HepG2 (cell line): Measurements from ENCODE around the gene ZKSCAN1. TPM values are rescaled to one million over a fixed set of nuclear protein-coding genes. Genes with fewer than 3 reads are reported as not detected.

Source experiments
- ATAC-seq: fragments of 200-7000 bp; cut with Tn5 transposase; 3 replicates; pipeline ENCODE4 v1.9.1; 2020; ENCODE audit warnings: mild to moderate bottlenecking, moderate library complexity
- BruUV-seq: library from RNA; stranded (reverse); fragments of 400-500 nt; replicated peaks from 2 replicates; lab custom pipeline; 2021; lab: Mats Ljungman, UMichigan
- CTCF ChIA-PET: fragments of 300-600 bp; formaldehyde crosslinking; extraction: SDS; loops from one replicate; lab custom pipeline; 2021; ENCODE audit warnings: low total read pairs, inconsistent platforms, low intra/inter-chr PET ratio; lab: Yijun Ruan, JAX
- POLR2A ChIA-PET: fragments of 350-600 bp; sonication (Branson Sonifier 250); formaldehyde crosslinking; loops from one replicate; lab custom pipeline; 2020; ENCODE audit warnings: antibody characterized with exemption, inconsistent platforms; lab: Yijun Ruan, JAX
- DNase-seq: peaks from one replicate; pipeline ENCODE4 v3.0.0-alpha.2; 2015; ENCODE audit warnings: low spot score
- FAIRE-seq: peaks from 3 replicates; lab custom pipeline; 2011; peaks lifted over from hg19 to GRCh38; lab: Jason Lieb, UNC
- H2AFZ ChIP-seq: one replicate; pipeline ENCODE4 v1.6.1; 2011; ENCODE audit warnings: low read length, inconsistent platforms
- H3K27ac ChIP-seq: fragments of 300-600 bp; 3 replicates; pipeline ENCODE4 v1.8.0; 2011; ENCODE audit warnings: mixed run types, mild to moderate bottlenecking, mixed read lengths, low read length, inconsistent platforms; ENCODE audit not compliant: insufficient read depth; ENCODE audit errors: extremely low read length
- H3K27me3 ChIP-seq, 2 experiments: fragments of 200-600 bp in 1 of 2; 2 replicates in 1 of 2; 3 replicates in 1 of 2; pipeline versions ENCODE4 v1.6.0 to v1.8.0; 2011; ENCODE audit warnings: low read length in 2 of 2, mild to moderate bottlenecking in 2 of 2, moderate library complexity in 2 of 2, inconsistent platforms in 1 of 2; ENCODE audit not compliant: insufficient read depth in 2 of 2, control insufficient read depth in 1 of 2
- H3K36me3 ChIP-seq, 2 experiments: fragments of 200-600 bp in 1 of 2; replicated peaks in 1 of 2; 2 replicates in 1 of 2; 3 replicates in 1 of 2; pipeline versions ENCODE4 v1.5.1 to v1.8.0; 2011; ENCODE audit warnings: low read length in 2 of 2, inconsistent platforms in 1 of 2; ENCODE audit not compliant: insufficient read depth in 2 of 2, control insufficient read depth in 1 of 2
- H3K4me1 ChIP-seq: 2 replicates; pipeline ENCODE4 v1.5.1; 2012; ENCODE audit warnings: low read length, inconsistent platforms; ENCODE audit not compliant: insufficient read depth
- H3K4me2 ChIP-seq: 2 replicates; pipeline ENCODE4 v1.6.0; 2011; ENCODE audit warnings: low read depth, low read length, inconsistent platforms
- H3K4me3 ChIP-seq, 3 experiments: fragments of 200-600 bp in 1 of 3; sonication (generic), shearing (Covaris generic) in 1 of 3; replicated peaks in 1 of 3; 2 replicates each; pipeline ENCODE4 v1.5.1; 2011 to 2016; ENCODE audit warnings: low read length in 3 of 3, inconsistent platforms in 2 of 3, low read depth in 2 of 3, mild to moderate bottlenecking in 2 of 3, control low read depth in 1 of 3, mixed read lengths in 1 of 3; ENCODE audit not compliant: insufficient read depth in 1 of 3
- H3K79me2 ChIP-seq: one replicate; pipeline ENCODE4 v1.6.1; 2011; ENCODE audit warnings: low read length, inconsistent platforms; ENCODE audit not compliant: insufficient read depth
- H3K9ac ChIP-seq: 2 replicates; pipeline ENCODE4 v1.6.0; 2011; ENCODE audit warnings: mild to moderate bottlenecking, low read depth, low read length, inconsistent platforms; ENCODE audit not compliant: insufficient read depth
- H3K9me3 ChIP-seq: 2 replicates; pipeline ENCODE4 v1.5.1; 2012; ENCODE audit warnings: mild to moderate bottlenecking, low read length
- H4K20me1 ChIP-seq: 2 replicates; pipeline ENCODE4 v1.6.0; 2011; ENCODE audit warnings: inconsistent platforms, mild to moderate bottlenecking, low read length, moderate library complexity; ENCODE audit not compliant: insufficient read depth
- ATM ChIP-seq: fragments of 450-650 bp; IDR thresholded peaks from 2 replicates; pipeline ENCODE4 v1.7.1; 2017; ENCODE audit warnings: mild to moderate bottlenecking, borderline replicate concordance
- RBM22 ChIP-seq: fragments of 200-400 bp; formaldehyde crosslinking; optimal IDR thresholded peaks from 2 replicates; pipeline ENCODE3; 2017; ENCODE audit warnings: mild to moderate bottlenecking, low read length, moderate library complexity
- WGBS: methylation state at CpG from one replicate; pipeline ENCODE4 v1.1.6; 2017; ENCODE audit warnings: low lambda C conversion rate; 5-methylcytosine and 5-hydroxymethylcytosine counted together
- in situ Hi-C: cut with HindIII; loops from 2 replicates; pipeline ENCODE4 v1.10.0; 2017; ENCODE audit warnings: low pct_unique_long_range_greater_than_20kb; ENCODE audit not compliant: extremely low pct_ligation_motif_present
- intact Hi-C: fragments of 100-400 bp; cut with micrococcal nuclease; formaldehyde crosslinking; loops from one replicate; pipeline ENCODE4 v1.10.0; 2022; ENCODE audit not compliant: unreplicated experiment
- polyA plus RNA-seq, 8 experiments: library from polyadenylated mRNA; depleted of rRNA in 3 of 8; stranded (reverse) in 7 of 8; unstranded in 1 of 8; fragments of >200 nt; fragmentation: Illumina TruSeq in 4 of 8; extraction: Trizol in 4 of 8; gene quantifications; 2 replicates each; pipeline versions ENCODE4 v1.2.1 to v1.2.3, GENCODE V29; 2011 to 2016; ENCODE audit warnings: low read depth in 4 of 8, missing spikeins in 1 of 8, mixed read lengths in 1 of 8; ENCODE audit not compliant: insufficient read depth in 1 of 8
- total RNA-seq, 5 experiments: library from RNA; depleted of rRNA; stranded (reverse); fragments of >200 nt; fragmentation: Illumina TruSeq; extraction: Trizol; gene quantifications; 2 replicates each; pipeline ENCODE4 v1.2.3, GENCODE V29; 2016; ENCODE audit warnings: low read depth in 1 of 5
- TF ChIP-seq, protein P1 (sequence below): sonication (generic); formaldehyde crosslinking; IDR thresholded peaks from 2 replicates; pipeline ENCODE4 v1.4.0; 2020; ENCODE audit warnings: missing genetic modification reagents, borderline replicate concordance
- TF ChIP-seq, protein P2 (sequence below): sonication (generic); formaldehyde crosslinking; IDR thresholded peaks from 2 replicates; pipeline ENCODE4 v1.4.0; 2020; ENCODE audit warnings: missing genetic modification reagents, low read depth, mild to moderate bottlenecking, borderline replicate concordance

The ZKSCAN1 gene
- total and polyA plus RNA-seq, 2 of the 13 experiments (the other 11 are each of a cell fraction or from before 2014, with no cell fraction given): 46.4 to 60.6 TPM

DNA sequence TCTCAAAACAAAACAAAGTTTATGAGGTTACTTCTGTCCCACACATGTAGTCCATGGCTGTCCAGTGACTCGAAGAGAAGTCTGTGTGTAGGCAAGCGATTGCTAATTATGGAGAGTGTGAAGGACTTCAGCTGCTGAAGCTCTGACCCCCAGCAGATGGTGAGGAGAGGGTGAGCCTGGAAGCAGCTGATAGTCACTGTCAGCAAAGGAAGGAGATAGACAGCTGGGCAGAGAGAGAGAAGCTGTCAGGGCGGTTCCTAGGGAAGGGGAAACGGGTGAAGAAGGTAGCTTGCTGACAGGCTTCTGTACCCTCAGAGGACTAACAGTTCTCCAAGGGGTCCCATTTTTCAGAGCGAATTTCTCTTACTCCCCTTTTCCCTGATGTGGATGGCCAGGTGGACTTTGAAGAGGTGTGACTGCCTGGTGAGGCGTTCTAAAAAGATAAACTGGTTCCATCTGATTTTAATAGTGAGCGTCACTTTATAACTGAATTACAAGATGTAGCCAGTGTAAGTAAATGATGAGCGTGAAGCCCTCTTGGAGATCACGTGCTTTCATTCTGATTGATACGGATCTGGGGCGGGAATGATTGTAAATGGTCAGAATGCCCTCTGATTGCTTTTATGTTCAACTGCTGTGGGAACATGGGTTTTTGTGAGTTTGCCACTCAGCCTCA lies 46.3 kb downstream of the ZKSCAN1 start:
- H3K27me3 ChIP-seq: no peaks in the 10 kb centered on the region; a peak in 1 of 5 replicates
- H3K27ac ChIP-seq: no peak overlapping the region
- ATAC-seq (no peak; the same call in 2 of the 3 replicates), DNase-seq (no peak), FAIRE-seq (no peak)
- H3K9ac ChIP-seq: no peak overlapping the region
- no peaks in the 10 kb centered on the region for H3K79me2 ChIP-seq
- no peaks in the 10 kb centered on the region for H4K20me1 ChIP-seq
- in situ Hi-C loops: no loop called here
- H3K4me3 ChIP-seq: no peak overlapping the region
- no peak overlapping the region for H3K4me2 ChIP-seq
- H3K4me1 ChIP-seq: peaks cover 14% of the 10 kb centered on the region
- ChIA-PET CTCF (no interaction called here), POLR2A (interaction anchor here (1.0 to 1.3 kb wide), 2 partner anchors 29 to 46 kb away, joined by 4 read pairs; partner anchors contain the start of gene ZKSCAN1)
- peaks cover 11 to 47% of the 10 kb centered on the region in 2 experiments for H3K36me3 ChIP-seq
- BruUV-seq: no TSS peak
- 94% methylated on average over 11 of the region's 11 CpGs for WGBS
- H3K9me3 ChIP-seq: no peaks in the 10 kb centered on the region
- no peak overlapping the region for H2AFZ ChIP-seq
- intact Hi-C loops: no loop called here
- TF ChIP-seq, protein P1, sequence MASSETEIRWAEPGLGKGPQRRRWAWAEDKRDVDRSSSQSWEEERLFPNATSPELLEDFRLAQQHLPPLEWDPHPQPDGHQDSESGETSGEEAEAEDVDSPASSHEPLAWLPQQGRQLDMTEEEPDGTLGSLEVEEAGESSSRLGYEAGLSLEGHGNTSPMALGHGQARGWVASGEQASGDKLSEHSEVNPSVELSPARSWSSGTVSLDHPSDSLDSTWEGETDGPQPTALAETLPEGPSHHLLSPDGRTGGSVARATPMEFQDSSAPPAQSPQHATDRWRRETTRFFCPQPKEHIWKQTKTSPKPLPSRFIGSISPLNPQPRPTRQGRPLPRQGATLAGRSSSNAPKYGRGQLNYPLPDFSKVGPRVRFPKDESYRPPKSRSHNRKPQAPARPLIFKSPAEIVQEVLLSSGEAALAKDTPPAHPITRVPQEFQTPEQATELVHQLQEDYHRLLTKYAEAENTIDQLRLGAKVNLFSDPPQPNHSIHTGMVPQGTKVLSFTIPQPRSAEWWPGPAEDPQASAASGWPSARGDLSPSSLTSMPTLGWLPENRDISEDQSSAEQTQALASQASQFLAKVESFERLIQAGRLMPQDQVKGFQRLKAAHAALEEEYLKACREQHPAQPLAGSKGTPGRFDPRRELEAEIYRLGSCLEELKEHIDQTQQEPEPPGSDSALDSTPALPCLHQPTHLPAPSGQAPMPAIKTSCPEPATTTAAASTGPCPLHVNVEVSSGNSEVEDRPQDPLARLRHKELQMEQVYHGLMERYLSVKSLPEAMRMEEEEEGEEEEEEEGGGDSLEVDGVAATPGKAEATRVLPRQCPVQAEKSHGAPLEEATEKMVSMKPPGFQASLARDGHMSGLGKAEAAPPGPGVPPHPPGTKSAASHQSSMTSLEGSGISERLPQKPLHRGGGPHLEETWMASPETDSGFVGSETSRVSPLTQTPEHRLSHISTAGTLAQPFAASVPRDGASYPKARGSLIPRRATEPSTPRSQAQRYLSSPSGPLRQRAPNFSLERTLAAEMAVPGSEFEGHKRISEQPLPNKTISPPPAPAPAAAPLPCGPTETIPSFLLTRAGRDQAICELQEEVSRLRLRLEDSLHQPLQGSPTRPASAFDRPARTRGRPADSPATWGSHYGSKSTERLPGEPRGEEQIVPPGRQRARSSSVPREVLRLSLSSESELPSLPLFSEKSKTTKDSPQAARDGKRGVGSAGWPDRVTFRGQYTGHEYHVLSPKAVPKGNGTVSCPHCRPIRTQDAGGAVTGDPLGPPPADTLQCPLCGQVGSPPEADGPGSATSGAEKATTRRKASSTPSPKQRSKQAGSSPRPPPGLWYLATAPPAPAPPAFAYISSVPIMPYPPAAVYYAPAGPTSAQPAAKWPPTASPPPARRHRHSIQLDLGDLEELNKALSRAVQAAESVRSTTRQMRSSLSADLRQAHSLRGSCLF (CRISPR knock-in tag): no peak
- TF ChIP-seq ATM (no peak), RBM22 (peak; percentile 58)
- TF ChIP-seq, protein P2, sequence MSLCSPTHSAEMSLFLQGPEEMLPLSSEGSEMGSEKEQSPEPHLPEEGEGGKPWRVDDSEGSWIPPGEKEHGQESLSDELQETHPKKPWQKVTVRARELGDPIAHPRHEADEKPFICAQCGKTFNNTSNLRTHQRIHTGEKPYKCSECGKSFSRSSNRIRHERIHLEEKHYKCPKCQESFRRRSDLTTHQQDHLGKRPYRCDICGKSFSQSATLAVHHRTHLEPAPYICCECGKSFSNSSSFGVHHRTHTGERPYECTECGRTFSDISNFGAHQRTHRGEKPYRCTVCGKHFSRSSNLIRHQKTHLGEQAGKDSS (CRISPR knock-in tag): no peak
